ENCODE data around the gene PRKCE. TPM values are rescaled to one million over a fixed set of nuclear protein-coding genes. Genes with fewer than 3 reads are reported as not detected.

Gene PRKCE
- total and polyA plus RNA-seq, 2 donors (not counting 1 experiment from before 2014, with no cell fraction given) = 23.6 to 271 TPM

DNA sequence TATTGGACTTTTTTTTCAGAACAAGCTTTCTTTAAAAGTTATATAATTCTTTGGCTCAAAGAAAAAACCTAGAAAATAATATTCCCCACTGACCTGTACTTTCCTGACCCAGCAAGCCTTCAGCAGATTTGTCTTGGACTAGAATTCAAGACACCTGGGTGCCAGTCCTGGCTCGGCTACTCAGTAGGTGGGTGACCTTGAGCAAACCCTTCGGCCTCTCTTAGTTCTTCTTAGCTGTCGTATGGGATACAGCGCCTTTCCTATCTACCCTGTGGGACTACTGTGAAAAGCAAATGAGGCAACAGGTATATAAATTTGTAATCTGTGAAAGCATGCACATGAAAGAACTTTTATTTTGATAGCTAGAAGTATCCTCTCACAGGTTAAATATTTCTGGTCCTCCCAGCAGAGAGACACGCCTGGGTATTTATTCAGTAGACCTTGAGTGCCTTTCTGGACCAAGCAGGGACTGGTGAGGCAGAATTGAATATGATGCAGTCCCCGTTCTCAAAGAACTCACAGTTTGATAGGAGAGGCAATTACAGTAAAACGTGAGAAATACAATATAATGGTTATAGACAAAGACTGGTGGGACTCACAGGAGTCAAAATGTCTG is 576.3 kb downstream of the PRKCE start:
- no peaks in the 10 kb centered on the region for H4K20me1 ChIP-seq (ENCODE audit: control insufficient read depth, insufficient read depth, low read length, poor library complexity, severe bottlenecking)
- H3K9me3 ChIP-seq (ENCODE audit: control extremely low read depth in 1 of 3, control insufficient read depth in 2 of 3, insufficient read depth in 1 of 3, low read length in 2 of 3) = peaks cover 0 to 2% (median 2%) of the 10 kb centered on the region in 3 donors
- DNase-seq (no peak), ATAC-seq (ENCODE audit: low read depth) (no peak)
- peaks cover 6% of the 10 kb centered on the region for H3K4me1 Mint-ChIP-seq
- POLR2A ChIA-PET = no interaction called here
- no peak overlapping the region for H3K4me2 ChIP-seq (replicated peaks; ENCODE audit: low read depth, low read length, poor library complexity, severe bottlenecking)
- H3K27me3 Mint-ChIP-seq = peaks cover 23% of the 10 kb centered on the region
- WGBS (ENCODE audit: insufficient coverage) = 90% methylated on average over 5 of the region's 7 CpGs
- H3K27ac Mint-ChIP-seq = no peak overlapping the region
- no peak overlapping the region for H2AFZ ChIP-seq (ENCODE audit: insufficient read depth, low read depth, low read length, poor library complexity, severe bottlenecking)
- no peaks in the 10 kb centered on the region for H3K4me1 ChIP-seq (ENCODE audit: control insufficient read depth in 2 of 2, insufficient read depth in 2 of 2, low read length in 2 of 2)
- TF ChIP-seq, protein P1, sequence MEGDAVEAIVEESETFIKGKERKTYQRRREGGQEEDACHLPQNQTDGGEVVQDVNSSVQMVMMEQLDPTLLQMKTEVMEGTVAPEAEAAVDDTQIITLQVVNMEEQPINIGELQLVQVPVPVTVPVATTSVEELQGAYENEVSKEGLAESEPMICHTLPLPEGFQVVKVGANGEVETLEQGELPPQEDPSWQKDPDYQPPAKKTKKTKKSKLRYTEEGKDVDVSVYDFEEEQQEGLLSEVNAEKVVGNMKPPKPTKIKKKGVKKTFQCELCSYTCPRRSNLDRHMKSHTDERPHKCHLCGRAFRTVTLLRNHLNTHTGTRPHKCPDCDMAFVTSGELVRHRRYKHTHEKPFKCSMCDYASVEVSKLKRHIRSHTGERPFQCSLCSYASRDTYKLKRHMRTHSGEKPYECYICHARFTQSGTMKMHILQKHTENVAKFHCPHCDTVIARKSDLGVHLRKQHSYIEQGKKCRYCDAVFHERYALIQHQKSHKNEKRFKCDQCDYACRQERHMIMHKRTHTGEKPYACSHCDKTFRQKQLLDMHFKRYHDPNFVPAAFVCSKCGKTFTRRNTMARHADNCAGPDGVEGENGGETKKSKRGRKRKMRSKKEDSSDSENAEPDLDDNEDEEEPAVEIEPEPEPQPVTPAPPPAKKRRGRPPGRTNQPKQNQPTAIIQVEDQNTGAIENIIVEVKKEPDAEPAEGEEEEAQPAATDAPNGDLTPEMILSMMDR (IDR thresholded peaks at IDR 0.05) = no peak
- no peak for TF ChIP-seq EZH2 (IDR thresholded peaks at IDR 0.05; ENCODE audit: borderline replicate concordance, insufficient read depth, low read depth, low read length, poor library complexity, severe bottlenecking)
- CTCF ChIA-PET = no interaction called here
- no peak overlapping the region for H3K4me3 ChIP-seq (ENCODE audit: control extremely low read depth in 1 of 5, extremely low read depth in 1 of 5, insufficient read depth in 1 of 5, low read depth in 2 of 5, low read length in 4 of 5)
- no peak overlapping the region for H3K27ac ChIP-seq (ENCODE audit: low read length in 2 of 2)
- H3K4me3 Mint-ChIP-seq = no peak overlapping the region
- H3K9me3 Mint-ChIP-seq (ENCODE audit: insufficient read depth) = no peaks in the 10 kb centered on the region
- no peak overlapping the region for H3K9ac ChIP-seq (ENCODE audit: low read length)
- H3K27me3 ChIP-seq (replicated peaks in 1 of 4; ENCODE audit: control extremely low read depth in 1 of 4, control insufficient read depth in 3 of 4, insufficient read depth in 4 of 4, low read length in 3 of 4) = peaks cover 0 to 7% (median 2%) of the 10 kb centered on the region in 4 experiments
- H3K36me3 ChIP-seq (replicated peaks in 1 of 2; ENCODE audit: control extremely low read depth in 1 of 2, control insufficient read depth in 1 of 2, extremely low read depth in 1 of 2, insufficient read depth in 2 of 2, low read length in 1 of 2) = no peaks in the 10 kb centered on the region
- intact Hi-C loops (cut with micrococcal nuclease) = no loop called here
- H3K79me2 ChIP-seq (ENCODE audit: control insufficient read depth, insufficient read depth, low read length) = no peaks in the 10 kb centered on the region

DNA sequence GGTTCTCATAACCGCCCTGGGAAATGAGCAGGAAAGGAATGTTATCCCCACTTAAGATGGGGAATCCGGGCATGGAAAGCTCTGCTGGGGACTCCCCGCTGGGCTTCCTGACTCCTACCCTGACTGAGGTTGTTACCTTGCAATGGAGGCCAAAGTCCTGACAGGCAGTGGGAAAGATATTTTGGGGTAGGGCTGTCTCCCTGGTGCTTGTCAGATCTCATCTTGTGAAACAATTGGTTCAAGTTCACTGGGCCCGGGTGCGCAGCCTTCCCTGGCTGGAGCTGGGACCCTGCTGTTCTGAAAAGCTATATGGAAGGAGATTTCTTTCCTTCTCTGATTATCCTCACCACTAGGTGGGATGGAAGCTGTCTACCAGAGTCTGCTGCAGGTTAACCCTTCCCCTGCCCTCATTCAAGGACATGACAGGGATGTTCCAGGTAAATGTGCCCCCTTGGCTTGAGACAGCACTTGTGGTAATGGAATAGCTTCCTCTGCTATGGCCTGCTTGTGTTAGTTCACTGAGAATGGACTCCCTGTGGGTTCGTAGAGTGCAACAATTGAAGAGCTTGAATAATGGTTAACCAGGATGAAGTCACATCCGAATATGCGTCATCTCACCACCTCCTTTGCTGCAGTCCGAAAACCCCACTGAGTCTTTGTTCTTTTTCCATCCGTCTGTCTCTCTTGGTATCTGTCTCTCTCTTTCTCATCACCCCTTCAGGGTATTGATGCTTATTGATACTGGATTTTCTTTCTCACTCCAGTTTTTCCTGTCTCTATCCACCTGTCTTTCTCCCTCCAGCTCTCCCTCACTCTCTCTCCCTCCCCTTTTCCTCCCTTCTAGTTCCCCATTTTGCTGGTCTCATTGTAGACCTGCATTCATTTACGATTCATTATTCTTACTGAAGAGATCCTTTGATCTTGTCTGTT is 577.9 kb downstream of the PRKCE start:
- Histone ChIP-seq H3K9me3 (ENCODE audit: control extremely low read depth in 1 of 3, control insufficient read depth in 2 of 3, insufficient read depth in 1 of 3, low read length in 2 of 3) (peaks cover 0 to 2% (median 0%) of the 10 kb centered on the region in 3 donors), H2AFZ (ENCODE audit: insufficient read depth, low read depth, low read length, poor library complexity, severe bottlenecking) (no peak overlapping the region), H3K27ac (ENCODE audit: low read length in 2 of 2) (no peak overlapping the region), H3K79me2 (ENCODE audit: control insufficient read depth, insufficient read depth, low read length) (no peaks in the 10 kb centered on the region), H3K4me3 (ENCODE audit: control extremely low read depth in 1 of 5, extremely low read depth in 1 of 5, insufficient read depth in 1 of 5, low read depth in 2 of 5, low read length in 4 of 5) (no peak overlapping the region), H3K36me3 (replicated peaks in 1 of 2; ENCODE audit: control extremely low read depth in 1 of 2, control insufficient read depth in 1 of 2, extremely low read depth in 1 of 2, insufficient read depth in 2 of 2, low read length in 1 of 2) (no peaks in the 10 kb centered on the region), H4K20me1 (ENCODE audit: control insufficient read depth, insufficient read depth, low read length, poor library complexity, severe bottlenecking) (no peaks in the 10 kb centered on the region), H3K27me3 (replicated peaks in 1 of 4; ENCODE audit: control extremely low read depth in 1 of 4, control insufficient read depth in 3 of 4, insufficient read depth in 4 of 4, low read length in 3 of 4) (peaks cover 0 to 7% (median 2%) of the 10 kb centered on the region in 4 experiments), H3K9ac (ENCODE audit: low read length) (no peak overlapping the region), H3K4me1 (ENCODE audit: control insufficient read depth in 2 of 2, insufficient read depth in 2 of 2, low read length in 2 of 2) (no peaks in the 10 kb centered on the region), H3K4me2 (replicated peaks; ENCODE audit: low read depth, low read length, poor library complexity, severe bottlenecking) (no peak overlapping the region)
- H3K9me3 Mint-ChIP-seq (ENCODE audit: insufficient read depth) = no peaks in the 10 kb centered on the region
- no peak for TF ChIP-seq EZH2 (IDR thresholded peaks at IDR 0.05; ENCODE audit: borderline replicate concordance, insufficient read depth, low read depth, low read length, poor library complexity, severe bottlenecking)
- TF ChIP-seq, protein P1 (IDR thresholded peaks at IDR 0.05) = no peak
- ChIA-PET POLR2A (no interaction called here), CTCF (no interaction called here)
- no peak overlapping the region for H3K4me3 Mint-ChIP-seq
- no peak for ATAC-seq (ENCODE audit: low read depth)
- H3K4me1 Mint-ChIP-seq = no peaks in the 10 kb centered on the region
- intact Hi-C loops (cut with micrococcal nuclease) = no loop called here
- WGBS (ENCODE audit: insufficient coverage) = 75% methylated on average over 4 of the region's 11 CpGs
- DNase-seq = no peak
- H3K27ac Mint-ChIP-seq = no peak overlapping the region
- peaks cover 20% of the 10 kb centered on the region for H3K27me3 Mint-ChIP-seq
